COLO668 (cell line): Measurements from ENCODE around the gene TOR1A.

Source experiments
- DNase-seq: peaks from one replicate; lab custom pipeline; 2025; ENCODE audit not compliant: unreplicated experiment; lab: John Stamatoyannopoulos, UW

The TOR1A gene

GRCh38 chr9:129823935-129824601, at the start of gene TOR1A:
Gene TOR1A (minus strand): TSS chr9:129824136. CDS start chr9:129824085, 51 bp downstream.
- DNase-seq = peak; percentile 94

- DNase-seq = no peak
Observed at GRCh38 chr9:129871046-129871445, 47.1 kb upstream of the TOR1A start.

DNA sequence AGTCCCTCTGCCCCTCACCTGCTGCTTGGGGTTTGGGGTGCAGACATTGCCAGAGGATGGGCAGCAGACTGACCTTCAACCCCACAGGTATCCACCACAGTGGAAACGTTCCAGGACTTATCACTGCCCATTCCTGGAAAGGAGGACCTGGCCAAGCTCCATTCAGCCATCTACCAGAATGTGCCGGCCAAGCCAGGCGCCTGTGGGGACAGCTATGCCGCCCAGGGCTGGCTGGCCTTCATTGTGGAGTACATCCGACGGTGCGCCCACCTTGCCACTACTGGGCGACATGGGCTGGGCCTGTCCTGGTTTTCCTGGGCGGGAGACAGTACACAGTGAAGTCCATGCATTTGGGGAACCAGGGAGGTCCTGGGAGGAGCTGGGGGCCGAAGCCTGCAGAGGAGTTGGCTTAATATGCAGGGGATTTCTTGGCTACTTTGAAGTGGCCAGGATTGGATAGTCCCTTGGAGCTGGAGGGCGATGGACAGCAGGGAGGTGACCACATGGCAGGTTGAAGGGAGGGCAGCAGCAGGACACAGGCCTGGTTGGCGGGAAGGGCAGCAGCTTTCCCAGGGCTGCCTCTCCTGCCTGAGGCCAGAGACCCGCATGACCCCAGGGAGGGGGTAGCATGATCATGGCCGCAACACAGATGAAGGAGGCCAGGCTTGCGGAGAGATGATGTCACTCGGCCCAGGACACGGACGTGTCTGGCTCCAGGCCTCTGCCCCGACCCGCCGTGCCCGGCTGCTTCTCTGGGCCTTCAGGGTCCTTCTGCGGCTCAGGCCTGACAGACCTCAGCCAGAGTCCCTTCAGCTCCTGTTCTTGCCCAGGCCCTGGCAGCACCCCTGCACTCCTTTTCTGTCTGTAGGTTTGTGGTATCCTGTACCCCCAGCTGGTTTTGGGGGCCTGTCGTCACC, 45.9 kb upstream of the TOR1A start:
- no peak for DNase-seq

DNA sequence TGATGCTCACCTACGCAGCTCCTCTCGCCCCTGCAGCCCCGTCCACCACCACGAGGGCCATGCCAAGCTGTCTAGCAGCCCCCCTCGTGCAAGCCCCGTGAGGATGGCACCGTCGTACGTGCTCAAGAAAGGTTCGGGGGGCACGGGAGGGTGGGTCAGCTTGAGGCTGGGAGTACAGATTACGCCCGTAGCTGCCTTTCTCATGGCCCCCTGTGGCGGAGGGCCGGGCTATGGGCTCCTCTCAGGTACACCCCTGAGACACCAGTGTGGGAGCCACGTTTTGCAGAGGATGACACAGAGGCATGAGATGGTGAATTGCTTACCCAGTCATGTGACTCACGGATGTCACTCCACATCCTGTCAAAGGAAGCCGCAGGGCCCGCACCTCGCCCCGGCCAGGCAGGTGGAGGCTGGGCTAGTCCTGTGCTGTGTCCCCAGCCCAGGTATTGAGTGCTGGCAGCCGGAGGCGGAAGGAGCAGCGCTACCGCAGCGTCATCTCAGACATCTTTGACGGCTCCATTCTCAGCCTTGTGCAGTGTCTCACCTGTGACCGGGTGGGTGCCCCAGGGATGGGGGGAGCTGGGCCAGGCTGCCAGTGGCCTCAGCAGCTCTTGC, 45.0 kb upstream of the TOR1A start:
- no peak for DNase-seq

- no peak for DNase-seq
Observed at GRCh38 chr9:129868023-129868871, 44.3 kb upstream of the TOR1A start.

GRCh38 chr9:129867136-129868022, 43.4 kb upstream of the TOR1A start:
- DNase-seq = no peak

DNA sequence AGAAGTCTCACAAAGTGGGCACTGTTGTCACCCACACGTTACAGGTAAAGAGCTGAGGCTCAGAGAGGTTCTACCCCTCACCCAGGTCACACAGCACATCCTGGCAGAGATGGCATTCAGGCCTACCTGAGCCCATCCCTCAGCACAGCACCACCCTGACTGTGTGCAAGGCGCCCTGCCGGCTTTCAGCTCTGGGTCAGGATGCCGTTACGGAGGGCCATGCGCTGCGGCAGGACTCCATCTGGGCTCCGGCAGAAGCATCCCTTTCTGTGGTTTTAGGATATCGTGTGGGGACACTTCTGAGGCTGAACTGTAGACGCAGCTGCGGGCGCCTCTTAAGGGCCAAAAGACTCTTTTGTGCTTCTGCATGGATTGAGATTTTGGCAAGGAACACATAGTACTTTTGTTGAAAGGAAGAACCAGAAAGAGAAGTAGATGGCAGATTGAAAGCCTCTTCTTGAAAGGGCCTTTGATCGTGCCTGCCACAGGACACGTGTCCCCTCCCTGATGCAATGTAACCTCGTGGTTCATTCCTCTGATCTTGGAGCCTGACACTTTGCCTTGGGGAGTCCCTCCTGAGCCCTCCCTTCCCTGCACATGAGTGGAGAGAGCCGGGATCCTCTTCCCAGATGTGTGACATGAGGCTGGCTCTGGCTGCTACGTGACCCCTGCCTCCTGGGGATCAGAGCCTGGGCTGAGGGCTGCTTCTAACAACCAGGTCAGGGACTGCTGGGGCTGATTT, 42.6 kb upstream of the TOR1A start:
- no peak for DNase-seq

- DNase-seq = no peak
Observed at GRCh38 chr9:129865668-129866320, 41.9 kb upstream of the TOR1A start.

DNA sequence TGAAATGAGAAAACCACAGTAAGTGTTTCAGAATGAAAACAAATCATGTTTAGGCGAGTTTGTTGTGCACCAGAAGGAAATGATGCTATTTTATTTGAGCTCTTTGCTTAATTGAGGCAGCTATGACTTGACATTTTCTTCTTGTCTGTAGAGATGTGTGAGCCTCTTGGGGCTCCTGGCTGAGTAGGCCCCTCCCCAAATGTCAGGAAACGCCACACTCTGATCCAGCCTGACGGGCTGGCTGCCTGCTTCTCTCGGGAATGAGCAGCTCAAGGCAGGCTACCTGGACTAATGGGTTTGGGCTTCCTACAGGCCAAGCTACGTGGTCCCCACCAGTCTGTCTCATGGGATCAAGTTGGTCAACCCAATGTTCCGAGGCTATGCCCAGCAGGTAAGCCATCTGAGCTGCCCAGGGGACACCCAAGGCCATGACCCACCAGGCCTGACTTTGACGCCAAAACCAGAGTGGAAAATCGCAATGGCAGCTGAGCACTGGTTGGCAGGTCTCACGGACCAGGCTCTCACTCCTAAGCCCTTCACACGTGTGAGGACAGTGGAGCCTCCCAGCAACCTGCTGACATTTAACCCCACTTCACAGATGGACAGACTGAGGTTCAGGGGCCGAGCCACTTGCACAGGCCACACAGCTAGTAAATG, 41.2 kb upstream of the TOR1A start:
- no peak for DNase-seq

DNA sequence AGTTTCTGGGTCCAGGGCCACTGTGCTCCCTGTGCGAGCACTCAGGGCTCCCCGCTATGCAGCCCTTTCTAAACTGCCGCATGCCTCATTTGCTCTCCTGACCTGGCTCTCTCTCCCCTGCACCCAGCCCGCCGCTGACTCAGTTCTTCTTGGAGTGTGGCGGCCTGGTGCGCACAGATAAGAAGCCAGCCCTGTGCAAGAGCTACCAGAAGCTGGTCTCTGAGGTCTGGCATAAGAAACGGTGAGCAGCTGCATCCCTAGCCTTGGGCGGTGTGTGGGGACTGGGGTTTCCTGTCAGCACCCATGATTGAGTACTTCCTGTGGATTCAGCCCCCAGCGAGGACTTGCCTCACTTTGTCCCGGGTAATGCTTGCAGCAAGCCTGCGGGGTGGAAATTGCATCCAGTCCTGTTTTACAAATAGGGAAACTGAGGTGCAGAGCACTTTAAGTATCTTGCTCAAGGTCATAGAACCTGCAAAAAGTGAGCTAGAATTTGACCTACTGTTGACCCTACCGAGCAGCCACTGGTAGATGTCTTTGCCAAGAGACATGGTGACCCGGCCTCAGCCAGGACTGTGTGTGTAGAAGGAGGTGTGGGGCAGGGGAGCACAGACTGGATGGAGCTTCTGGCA, 39.2 kb upstream of the TOR1A start:
- peak; percentile 57 for DNase-seq

DNA sequence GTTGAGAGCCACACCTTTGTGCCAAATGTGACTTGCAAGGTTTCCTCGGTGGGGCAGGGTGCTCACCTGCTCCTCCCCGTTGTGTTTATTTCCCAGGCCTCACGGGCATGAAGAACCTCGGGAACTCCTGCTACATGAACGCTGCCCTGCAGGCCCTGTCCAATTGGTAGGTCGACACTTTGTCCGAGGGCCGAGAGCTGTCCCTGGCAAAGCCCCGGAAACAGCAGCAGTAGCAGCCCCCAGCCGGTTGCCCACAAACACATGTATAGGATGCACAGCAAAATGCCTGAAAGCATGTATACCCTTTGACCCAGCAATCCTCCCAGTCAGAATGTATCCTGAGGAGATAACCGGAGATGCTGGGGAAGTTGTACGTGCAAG, 37.5 kb upstream of the TOR1A start:
- no peak for DNase-seq

GRCh38 chr9:129860653-129861446, 36.9 kb upstream of the TOR1A start:
- no peak for DNase-seq

- DNase-seq = no peak
Observed at GRCh38 chr9:129858167-129858962, 34.4 kb upstream of the TOR1A start.

- DNase-seq = no peak
Observed at GRCh38 chr9:129857207-129857606, 33.3 kb upstream of the TOR1A start.

GRCh38 chr9:129854588-129855110, 30.7 kb upstream of the TOR1A start:
- DNase-seq = no peak

DNA sequence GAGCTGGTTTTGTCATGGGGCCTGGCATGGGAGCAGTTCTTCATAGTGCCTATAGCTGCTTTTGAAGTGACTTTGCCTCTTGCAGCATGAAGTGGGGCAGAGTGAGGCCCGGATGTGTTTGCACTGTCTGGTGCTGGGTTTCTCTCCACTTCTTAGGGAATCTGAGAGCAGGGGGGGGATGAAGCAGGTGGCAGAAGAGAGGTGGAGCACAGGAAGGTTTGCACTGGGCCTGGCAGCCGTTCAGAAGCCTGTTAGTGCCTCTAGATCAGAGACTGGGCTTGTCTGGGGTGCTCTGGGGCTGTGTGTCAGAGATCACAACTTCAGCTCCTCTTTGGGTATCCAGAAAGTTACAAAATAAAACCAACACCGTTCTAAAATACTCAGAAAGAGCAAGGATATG, 29.7 kb upstream of the TOR1A start:
- no peak for DNase-seq
